K562 (cell line): Measurements from ENCODE around the gene SYNE1. TPM values are rescaled to one million over a fixed set of nuclear protein-coding genes. Genes with fewer than 3 reads are reported as not detected.
A peak's percentile ranks its signal among the peaks of the same experiment; 100 is the strongest.

ENCODE experiments used
- ATAC-seq: fragments of 200-7000 bp; cut with Tn5 transposase; 3 replicates; pipeline ENCODE4 v1.9.1; 2020; ENCODE audit warnings: moderate library complexity
- BruUV-seq: library from RNA; stranded (reverse); fragments of 400-500 nt; replicated peaks from 2 replicates; lab custom pipeline; 2021; lab: Mats Ljungman, UMichigan
- CTCF ChIA-PET: fragments of 300-600 bp; formaldehyde crosslinking; extraction: SDS; loops from one replicate; lab custom pipeline; 2021; ENCODE audit warnings: low intra/inter-chr PET ratio; lab: Yijun Ruan, JAX
- POLR2A ChIA-PET: fragments of 300-600, 350-650 bp; sonication (Branson Sonifier 250); formaldehyde crosslinking; extraction: SDS; loops from one replicate; lab custom pipeline; 2021; ENCODE audit warnings: antibody characterized with exemption, inconsistent platforms; lab: Yijun Ruan, JAX
- DNase-seq, 4 experiments: peaks; one replicate each; pipeline versions ENCODE4 v3.0.0 to v3.0.0-alpha.2; 2011 to 2018; ENCODE audit warnings: low spot score in 3 of 4, mixed read lengths in 3 of 4; ENCODE audit errors: extremely low read depth in 1 of 4
- FAIRE-seq: peaks from 2 replicates; lab custom pipeline; 2011; peaks lifted over from hg19 to GRCh38; lab: Jason Lieb, UNC
- H2AFZ ChIP-seq: 2 replicates; pipeline ENCODE4 v1.6.0; 2011; ENCODE audit warnings: low read depth, low read length, control low read depth, inconsistent platforms
- H3K27ac ChIP-seq: fragments of 200-600 bp; 3 replicates; pipeline ENCODE4 v1.8.0; 2011; ENCODE audit warnings: low read depth, mild to moderate bottlenecking, control low read depth, inconsistent platforms, low read length, moderate library complexity, mixed read lengths; ENCODE audit errors: extremely low read depth
- H3K27me3 ChIP-seq, 2 experiments: fragments of 300-600 bp in 1 of 2; 2 replicates in 1 of 2; 3 replicates in 1 of 2; pipeline versions ENCODE4 v1.6.0 to v1.8.0; 2011; ENCODE audit warnings: inconsistent platforms in 2 of 2, low read length in 2 of 2, mild to moderate bottlenecking in 1 of 2, mixed read lengths in 1 of 2, moderate library complexity in 1 of 2; ENCODE audit not compliant: control insufficient read depth in 2 of 2, insufficient read depth in 2 of 2
- H3K36me3 ChIP-seq: fragments of 300-600 bp; 3 replicates; pipeline ENCODE4 v1.8.0; 2011; ENCODE audit warnings: mild to moderate bottlenecking, low read length, inconsistent platforms; ENCODE audit not compliant: control insufficient read depth, insufficient read depth
- H3K4me1 ChIP-seq, 2 experiments: fragments of 200-600 bp in 1 of 2; replicated peaks in 1 of 2; 2 replicates in 1 of 2; 3 replicates in 1 of 2; pipeline versions ENCODE4 v1.5.1 to v1.8.0; 2011; ENCODE audit warnings: inconsistent platforms in 2 of 2, low read length in 2 of 2, mild to moderate bottlenecking in 1 of 2, mixed read lengths in 1 of 2, moderate library complexity in 1 of 2; ENCODE audit not compliant: control insufficient read depth in 2 of 2, insufficient read depth in 2 of 2
- H3K4me2 ChIP-seq: 2 replicates; pipeline ENCODE4 v1.6.1; 2011; ENCODE audit warnings: low read length, control low read depth, inconsistent platforms, mixed read lengths; ENCODE audit not compliant: insufficient read depth
- H3K4me3 ChIP-seq: fragments of 200-600 bp; sonication (generic), shearing (Covaris generic); 2 replicates; pipeline ENCODE4 v1.5.1; 2016; ENCODE audit warnings: control low read depth, inconsistent platforms
- H3K79me2 ChIP-seq: fragments of 200-600 bp; 3 replicates; pipeline ENCODE4 v1.8.0; 2011; ENCODE audit warnings: low read length, inconsistent platforms; ENCODE audit not compliant: control insufficient read depth, insufficient read depth
- H3K9ac ChIP-seq, 2 experiments: 2 replicates each; pipeline versions ENCODE4 v1.6.0 to v1.6.1; 2011; ENCODE audit warnings: low read depth in 2 of 2, low read length in 2 of 2, control low read depth in 1 of 2, inconsistent platforms in 1 of 2, mild to moderate bottlenecking in 1 of 2, mixed read lengths in 1 of 2; ENCODE audit not compliant: insufficient read depth in 1 of 2
- H3K9me1 ChIP-seq: one replicate; pipeline ENCODE4 v1.6.0; 2011; ENCODE audit warnings: inconsistent platforms, mild to moderate bottlenecking, low read length, moderate library complexity; ENCODE audit not compliant: control insufficient read depth, insufficient read depth
- H3K9me3 ChIP-seq: replicated peaks from 2 replicates; pipeline ENCODE4 v1.5.1; 2011; ENCODE audit warnings: low read depth, low read length, inconsistent platforms; ENCODE audit not compliant: control insufficient read depth, insufficient read depth
- H4K20me1 ChIP-seq: replicated peaks from 2 replicates; pipeline ENCODE4 v1.6.1; 2011; ENCODE audit warnings: low read length, inconsistent platforms, mixed read lengths; ENCODE audit not compliant: control insufficient read depth, insufficient read depth
- KHSRP ChIP-seq: fragments of 450-650 bp; IDR thresholded peaks from 2 replicates; pipeline ENCODE4 v1.6.1; 2017
- KLF6 ChIP-seq: fragments of 250-450 bp; sonication (Bioruptor Pico); IDR thresholded peaks from 2 replicates; pipeline ENCODE4 v1.4.0; 2020; ENCODE audit warnings: mild to moderate bottlenecking, moderate library complexity, borderline replicate concordance
- PPARD ChIP-seq: fragments of 250-450 bp; sonication (Bioruptor Pico); IDR thresholded peaks from 2 replicates; pipeline ENCODE4 v1.8.0; 2022; ENCODE audit warnings: inconsistent platforms, mild to moderate bottlenecking, moderate library complexity
- RAD21 ChIP-seq, 2 experiments: fragments of 250-450 bp in 1 of 2; fragments of 450-650 bp in 1 of 2; sonication (Bioruptor Pico) in 1 of 2; formaldehyde crosslinking in 1 of 2; IDR thresholded peaks in 1 of 2; conservative IDR thresholded peaks in 1 of 2; 2 replicates each; pipeline versions ENCODE4 v1.4.0 to v1.8.0; 2020 to 2022; ENCODE audit warnings: mild to moderate bottlenecking in 2 of 2, moderate library complexity in 1 of 2
- SMARCA5 ChIP-seq: fragments of 450-650 bp; IDR thresholded peaks from 2 replicates; pipeline ENCODE4 v1.6.1; 2016
- WGBS: fragments of 100-300 bp; shearing (Covaris generic); methylation state at CpG from one replicate; pipeline ENCODE4 v1.1.6; 2016; ENCODE audit warnings: low coverage, mixed read lengths; ENCODE audit not compliant: insufficient coverage; ENCODE audit errors: missing lambda C conversion rate; 5-methylcytosine and 5-hydroxymethylcytosine counted together
- in situ Hi-C: fragments of 300-500 bp; cut with MboI; formaldehyde crosslinking; loops from 4 replicates; pipeline ENCODE4 v1.15.0; 2018; ENCODE audit warnings: inconsistent platforms, mixed read lengths
- intact Hi-C: fragments of 100-400 bp; cut with micrococcal nuclease; formaldehyde crosslinking; loops from 2 replicates; pipeline ENCODE4 v1.14.2; 2022
- polyA plus RNA-seq, 8 experiments: library from polyadenylated mRNA; depleted of rRNA in 4 of 8; stranded (reverse) in 5 of 8; unstranded in 3 of 8; fragments of >200 nt; fragmentation: Nextera tagmentation in 2 of 8; fragmentation: Illumina TruSeq in 1 of 8; extraction: Ambion mirVana in 2 of 8; extraction: Trizol in 1 of 8; gene quantifications; 2 replicates each; pipeline versions ENCODE4 v1.2.1 to v1.2.3, GENCODE V29; 2011 to 2014; ENCODE audit warnings: inconsistent platforms in 1 of 8, missing spikeins in 1 of 8
- total RNA-seq, 7 experiments: library from RNA; depleted of rRNA in 6 of 7; stranded (reverse); fragments of >200 nt in 6 of 7; fragmentation: Illumina TruSeq in 2 of 7; extraction: Trizol in 2 of 7; gene quantifications; 2 replicates each; pipeline versions ENCODE4 v1.2.1 to v1.2.3, GENCODE V29; 2011 to 2021; ENCODE audit warnings: low replicate concordance in 1 of 7
- TF ChIP-seq, protein P1 (sequence below), 3 experiments: IDR thresholded peaks in 2 of 3; conservative IDR thresholded peaks in 1 of 3; 2 replicates each; pipeline ENCODE4 v1.5.1; 2011 to 2012; ENCODE audit warnings: low read length in 3 of 3, mild to moderate bottlenecking in 3 of 3, control low read depth in 2 of 3, improper control_type of control experiment in 1 of 3, inconsistent platforms in 1 of 3, low read depth in 1 of 3, mixed read lengths in 1 of 3, moderate library complexity in 1 of 3; ENCODE audit not compliant: insufficient read depth in 2 of 3
- TF ChIP-seq, protein P2 (sequence below), 2 experiments: IDR thresholded peaks; 2 replicates each; pipeline ENCODE4 v1.6.1; 2011; ENCODE audit warnings: borderline replicate concordance in 1 of 2, control low read depth in 1 of 2, low read depth in 1 of 2, low read length in 1 of 2, mild to moderate bottlenecking in 1 of 2, mixed read lengths in 1 of 2, moderate library complexity in 1 of 2; ENCODE audit not compliant: insufficient read depth in 1 of 2, insufficient read length in 1 of 2, poor library complexity in 1 of 2, severe bottlenecking in 1 of 2; ENCODE audit errors: extremely low read depth in 1 of 2

The SYNE1 gene
- total and polyA plus RNA-seq, 9 of the 15 experiments (the other 6 are each of a cell fraction or from before 2014, with no cell fraction given) = under 0.01 to 0.42 (median 0.08) TPM; not detected in 1

- H3K27ac ChIP-seq = no peak overlapping the region
- H2AFZ ChIP-seq = no peak overlapping the region
- TF ChIP-seq, protein P1, sequence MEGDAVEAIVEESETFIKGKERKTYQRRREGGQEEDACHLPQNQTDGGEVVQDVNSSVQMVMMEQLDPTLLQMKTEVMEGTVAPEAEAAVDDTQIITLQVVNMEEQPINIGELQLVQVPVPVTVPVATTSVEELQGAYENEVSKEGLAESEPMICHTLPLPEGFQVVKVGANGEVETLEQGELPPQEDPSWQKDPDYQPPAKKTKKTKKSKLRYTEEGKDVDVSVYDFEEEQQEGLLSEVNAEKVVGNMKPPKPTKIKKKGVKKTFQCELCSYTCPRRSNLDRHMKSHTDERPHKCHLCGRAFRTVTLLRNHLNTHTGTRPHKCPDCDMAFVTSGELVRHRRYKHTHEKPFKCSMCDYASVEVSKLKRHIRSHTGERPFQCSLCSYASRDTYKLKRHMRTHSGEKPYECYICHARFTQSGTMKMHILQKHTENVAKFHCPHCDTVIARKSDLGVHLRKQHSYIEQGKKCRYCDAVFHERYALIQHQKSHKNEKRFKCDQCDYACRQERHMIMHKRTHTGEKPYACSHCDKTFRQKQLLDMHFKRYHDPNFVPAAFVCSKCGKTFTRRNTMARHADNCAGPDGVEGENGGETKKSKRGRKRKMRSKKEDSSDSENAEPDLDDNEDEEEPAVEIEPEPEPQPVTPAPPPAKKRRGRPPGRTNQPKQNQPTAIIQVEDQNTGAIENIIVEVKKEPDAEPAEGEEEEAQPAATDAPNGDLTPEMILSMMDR (IDR thresholded peaks at IDR 0.05 in 2 of 3, conservative IDR thresholded peaks at IDR 0.05 in 1 of 3; ENCODE audit: insufficient read depth in 2 of 3, low read depth in 1 of 3, low read length in 3 of 3) = peak; percentile 11 to 23 (median 14); a peak in 2 of 6 replicates
- TF ChIP-seq SMARCA5 (no peak), KHSRP (no peak), RAD21 (CRISPR knock-in tag; conservative IDR thresholded peaks at IDR 0.05 in 1 of 2, IDR thresholded peaks at IDR 0.05 in 1 of 2) (peak; percentile 8 to 15; a peak in 1 of 4 replicates), KLF6 (CRISPR knock-in tag) (no peak), PPARD (CRISPR knock-in tag) (no peak)
- TF ChIP-seq, protein P2, sequence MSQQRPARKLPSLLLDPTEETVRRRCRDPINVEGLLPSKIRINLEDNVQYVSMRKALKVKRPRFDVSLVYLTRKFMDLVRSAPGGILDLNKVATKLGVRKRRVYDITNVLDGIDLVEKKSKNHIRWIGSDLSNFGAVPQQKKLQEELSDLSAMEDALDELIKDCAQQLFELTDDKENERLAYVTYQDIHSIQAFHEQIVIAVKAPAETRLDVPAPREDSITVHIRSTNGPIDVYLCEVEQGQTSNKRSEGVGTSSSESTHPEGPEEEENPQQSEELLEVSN (IDR thresholded peaks at IDR 0.05; ENCODE audit: borderline replicate concordance in 1 of 2, extremely low read depth in 1 of 2, insufficient read depth in 1 of 2, insufficient read length in 1 of 2, low read depth in 1 of 2, low read length in 1 of 2, poor library complexity in 1 of 2, severe bottlenecking in 1 of 2) = no peak
- TF ChIP-seq, all 486 proteins: peak for 2
- no peaks in the 10 kb centered on the region for H3K27me3 ChIP-seq
- peak; percentile 51 for FAIRE-seq
- no peaks in the 10 kb centered on the region for H3K9me1 ChIP-seq
- no TSS peak for BruUV-seq
- DNase-seq = peak in 2 of 4 experiments; percentile 9 to 12
- H3K4me3 ChIP-seq = no peak overlapping the region
- 0 out of 3 replicates have a peak, but pooled peaks have one; percentile 35 for ATAC-seq
- no peaks in the 10 kb centered on the region for H3K36me3 ChIP-seq
- H3K9me3 ChIP-seq = no peaks in the 10 kb centered on the region
- ChIA-PET CTCF (no interaction called here), POLR2A (no interaction called here)
- in situ Hi-C loops (no loop called here), intact Hi-C loops (no loop called here)
- no peak overlapping the region for H3K9ac ChIP-seq
- H4K20me1 ChIP-seq = no peaks in the 10 kb centered on the region
- no peaks in the 10 kb centered on the region for H3K4me1 ChIP-seq
- no peak overlapping the region for H3K4me2 ChIP-seq
- WGBS = 3% methylated on average over 2 of the region's 2 CpGs
- no peaks in the 10 kb centered on the region for H3K79me2 ChIP-seq
These were observed 280.5 kb downstream of the SYNE1 start for GRCh38 chr6:152356662-152357061.
